ENCODE results near the gene CACUL1.

The CACUL1 gene

GRCh38 chr10:118732245-118733165 lies 22.3 kb downstream of the CACUL1 start:
- DNase-seq = no peak

GRCh38 chr10:118730756-118731456 lies 23.9 kb downstream of the CACUL1 start:
- DNase-seq = no peak

- no peak for DNase-seq
Measured at GRCh38 chr10:118729641-118730258, 25.0 kb downstream of the CACUL1 start.

- no peak for DNase-seq
Measured at GRCh38 chr10:118729200-118729599, 25.6 kb downstream of the CACUL1 start.

- no peak for DNase-seq
Measured at GRCh38 chr10:118725886-118726500, 28.8 kb downstream of the CACUL1 start.

- no peak for DNase-seq
Measured at GRCh38 chr10:118723466-118723865, 31.3 kb downstream of the CACUL1 start.

GRCh38 chr10:118721539-118721876 lies 33.3 kb downstream of the CACUL1 start:
- no peak for DNase-seq

- DNase-seq = peak; percentile 23
Measured at GRCh38 chr10:118720685-118721538, 33.9 kb downstream of the CACUL1 start.

- no peak for DNase-seq
Measured at GRCh38 chr10:118714366-118714765, 40.4 kb downstream of the CACUL1 start.

- no peak for DNase-seq
Measured at GRCh38 chr10:118712930-118713634, 41.7 kb downstream of the CACUL1 start.

GRCh38 chr10:118712080-118712479 lies 42.7 kb downstream of the CACUL1 start:
- DNase-seq = no peak

GRCh38 chr10:118710487-118710886 lies 44.3 kb downstream of the CACUL1 start:
- DNase-seq = no peak

- DNase-seq = no peak
Measured at GRCh38 chr10:118708571-118708970, 46.2 kb downstream of the CACUL1 start.

- DNase-seq = no peak
Measured at GRCh38 chr10:118704711-118705110, 50.1 kb downstream of the CACUL1 start.

GRCh38 chr10:118701529-118702323 lies 53.0 kb downstream of the CACUL1 start:
- DNase-seq = no peak

- no peak for DNase-seq
Measured at GRCh38 chr10:118698421-118698820, 56.3 kb downstream of the CACUL1 start.

- no peak for DNase-seq
Measured at GRCh38 chr10:118694848-118695247, 59.9 kb downstream of the CACUL1 start.

- no peak for DNase-seq
Measured at GRCh38 chr10:118692872-118693271, 61.9 kb downstream of the CACUL1 start.

GRCh38 chr10:118689070-118689858 lies 65.5 kb downstream of the CACUL1 start:
- DNase-seq = no peak

GRCh38 chr10:118687472-118687871 lies 67.3 kb downstream of the CACUL1 start:
- DNase-seq = no peak

Measured in NCI-H1092 treated with DMSO at 0.1 percent for 48 hours (cell line).